HG03175 (cell line): ENCODE results near the gene OLFML2B.

Source experiments
- ATAC-seq: cut with Tn5 transposase; IDR thresholded peaks from one replicate; pipeline ENCODE4 v1.9.1; 2021; ENCODE audit warnings: mild to moderate bottlenecking, moderate library complexity; ENCODE audit not compliant: unreplicated experiment

OLFML2B gene

DNA sequence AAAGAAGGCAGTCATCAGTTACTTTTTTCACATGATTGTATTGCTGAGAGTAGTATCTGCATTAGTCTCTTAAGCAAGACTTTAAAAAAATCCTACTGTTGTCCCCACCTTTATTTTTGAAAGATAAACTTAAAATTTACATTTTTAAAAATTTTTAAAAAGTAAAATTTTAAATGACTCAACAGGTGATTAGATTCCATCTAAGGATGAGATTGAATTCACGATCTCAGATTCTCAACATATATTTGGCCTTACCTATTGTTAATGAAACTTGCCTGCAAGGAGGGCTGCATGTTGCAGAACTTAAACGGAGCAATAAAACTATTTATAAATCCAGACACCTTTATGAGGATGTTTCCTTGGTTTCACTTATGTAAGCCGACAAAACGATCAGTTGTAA lies 75.2 kb downstream of the OLFML2B start:
- ATAC-seq = no peak

DNA sequence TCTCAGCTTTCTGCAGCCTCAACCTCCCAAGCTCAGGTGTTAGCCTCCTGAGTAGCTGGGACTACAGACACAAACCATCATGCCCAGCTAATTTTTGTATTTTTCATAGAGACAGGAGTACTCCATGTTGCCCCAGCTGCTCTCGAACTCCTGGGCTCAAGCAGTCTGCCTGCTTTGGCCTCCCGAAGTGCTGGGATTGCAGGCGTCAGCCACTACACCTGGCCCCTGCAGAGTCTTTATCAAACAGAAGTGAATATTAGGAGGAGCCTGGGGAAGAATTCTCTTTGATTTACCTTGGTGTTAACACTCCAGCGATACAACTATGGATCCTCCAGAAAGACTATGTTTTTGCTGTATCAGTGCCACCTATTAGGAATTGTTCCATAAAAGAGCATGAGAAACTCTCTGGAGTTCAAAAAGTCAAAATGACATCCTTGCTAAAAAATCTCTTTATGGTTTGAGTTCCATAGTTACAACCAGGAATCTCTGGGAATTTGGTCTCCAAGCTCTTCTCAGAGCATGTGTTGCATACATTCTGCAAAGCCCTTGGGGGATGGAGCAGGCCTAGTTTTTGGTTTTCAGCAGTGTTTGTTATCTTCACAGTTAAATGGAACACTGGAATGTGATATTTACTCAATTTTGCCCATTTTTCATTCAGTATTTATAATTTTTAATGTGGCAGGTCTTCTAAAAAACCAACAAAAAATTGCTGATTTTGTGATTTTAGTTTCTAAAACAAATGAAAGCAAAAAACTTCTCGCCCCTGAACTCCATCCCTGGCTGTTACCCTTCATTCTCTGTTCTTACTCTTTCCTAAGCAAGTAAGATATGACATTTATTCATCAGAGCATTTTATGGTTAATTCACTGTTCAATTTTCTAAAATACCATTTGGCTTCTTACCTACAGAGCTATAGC lies 77.3 kb downstream of the OLFML2B start:
- ATAC-seq = no peak

DNA sequence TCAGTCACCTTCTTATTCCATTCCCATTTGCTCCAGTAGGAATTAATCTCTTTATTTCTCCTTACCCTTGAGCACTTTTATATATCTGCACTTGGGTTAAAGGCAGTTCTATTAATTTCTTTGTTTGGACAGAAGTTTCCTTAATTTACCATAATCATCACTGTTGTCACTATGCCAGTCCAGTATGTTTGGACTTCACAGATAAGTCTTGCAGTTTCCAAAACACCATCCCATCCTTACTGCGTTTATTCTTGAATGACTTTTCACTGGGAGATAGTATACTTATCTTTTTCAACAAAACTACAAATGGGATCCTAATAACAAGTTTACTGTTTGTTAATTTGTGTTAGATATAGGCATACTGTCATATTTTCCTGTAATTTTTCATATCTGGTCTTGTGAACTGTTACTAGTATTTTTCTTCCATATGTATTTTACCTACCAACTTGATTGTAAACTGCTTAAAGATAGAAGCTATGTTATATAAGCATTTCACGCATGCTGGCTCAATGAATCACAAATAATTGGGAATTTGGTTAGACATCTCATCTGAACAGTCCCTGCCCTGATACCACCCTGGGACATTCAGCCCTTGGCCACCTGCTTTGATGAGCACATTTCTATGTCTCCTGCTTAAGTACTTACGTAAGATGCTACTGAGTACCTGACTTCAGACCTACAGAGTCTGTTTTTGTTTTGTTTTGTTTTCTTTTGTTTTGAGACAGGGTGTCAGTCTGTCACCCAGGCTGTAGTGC lies 78.2 kb downstream of the OLFML2B start:
- no peak for ATAC-seq

DNA sequence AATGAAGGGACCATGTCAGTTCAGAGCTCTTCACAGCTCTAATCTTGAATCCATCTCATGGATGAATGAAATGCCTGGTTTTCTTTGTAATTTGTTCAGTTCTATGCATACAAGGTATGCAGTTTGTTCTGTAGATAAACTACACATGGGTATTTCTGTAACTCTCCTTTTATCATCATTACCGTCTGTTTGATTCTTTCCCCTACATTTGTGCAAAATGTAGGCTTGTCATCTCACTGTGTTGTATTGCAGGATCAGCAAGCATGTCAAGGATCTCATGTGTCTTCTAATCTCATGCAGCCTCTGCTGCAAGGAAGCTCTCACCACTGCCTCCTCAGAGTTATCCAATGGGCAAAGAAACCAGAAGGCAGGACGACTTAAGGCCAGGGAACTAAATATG lies 79.3 kb downstream of the OLFML2B start:
- ATAC-seq = no peak

DNA sequence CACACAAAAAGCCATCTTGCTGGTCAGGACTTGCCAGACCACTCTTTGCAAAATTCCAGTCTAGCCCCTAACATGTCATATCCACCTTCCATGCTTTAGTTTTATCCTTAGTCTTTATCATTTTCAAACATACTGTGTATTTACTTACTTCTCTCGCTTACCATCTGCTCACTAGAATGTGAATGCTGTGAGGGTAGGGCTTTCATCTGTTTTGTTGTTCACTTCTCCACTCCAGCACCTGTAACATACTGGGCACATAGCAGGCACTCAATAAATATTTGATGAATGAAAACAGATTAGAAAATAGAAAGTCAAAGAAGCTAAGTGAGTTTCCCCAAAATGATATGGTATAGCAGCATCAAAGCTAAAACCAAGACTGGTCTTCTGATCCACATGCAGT lies 79.9 kb downstream of the OLFML2B start:
- no peak for ATAC-seq

DNA sequence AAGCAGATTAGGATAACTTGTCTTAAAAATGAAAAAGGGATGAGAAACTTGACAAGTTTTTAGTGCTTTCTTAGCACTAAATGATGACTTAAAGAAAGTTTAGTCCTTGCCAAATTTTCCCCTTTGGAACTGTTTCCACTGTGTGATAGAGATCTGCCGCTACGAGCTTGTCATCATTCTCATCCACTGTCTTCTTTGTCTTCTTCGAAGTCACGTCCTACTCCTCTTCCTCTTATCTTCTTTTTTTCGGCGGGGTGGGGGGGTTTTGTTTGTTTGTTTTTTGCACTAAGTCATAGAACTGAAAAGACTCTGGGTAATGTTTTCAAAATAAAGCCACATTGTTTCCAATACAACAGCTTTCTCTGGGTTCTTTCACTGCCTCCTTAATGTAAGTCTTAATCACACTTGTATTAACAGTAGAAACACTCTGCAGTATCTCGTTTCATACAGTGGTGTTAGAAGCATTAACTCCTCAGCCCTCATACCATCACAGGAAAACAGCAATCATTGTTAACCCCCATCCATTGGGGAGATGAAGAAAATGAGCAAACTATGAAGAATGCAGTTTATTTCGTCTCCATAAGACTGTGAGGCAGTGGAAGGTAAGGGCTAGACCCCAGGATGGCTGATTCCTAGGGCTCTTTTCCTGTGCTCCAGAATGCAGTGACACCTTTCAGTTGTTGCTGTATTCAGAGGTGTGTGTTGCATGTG lies 81.8 kb downstream of the OLFML2B start:
- no peak for ATAC-seq

DNA sequence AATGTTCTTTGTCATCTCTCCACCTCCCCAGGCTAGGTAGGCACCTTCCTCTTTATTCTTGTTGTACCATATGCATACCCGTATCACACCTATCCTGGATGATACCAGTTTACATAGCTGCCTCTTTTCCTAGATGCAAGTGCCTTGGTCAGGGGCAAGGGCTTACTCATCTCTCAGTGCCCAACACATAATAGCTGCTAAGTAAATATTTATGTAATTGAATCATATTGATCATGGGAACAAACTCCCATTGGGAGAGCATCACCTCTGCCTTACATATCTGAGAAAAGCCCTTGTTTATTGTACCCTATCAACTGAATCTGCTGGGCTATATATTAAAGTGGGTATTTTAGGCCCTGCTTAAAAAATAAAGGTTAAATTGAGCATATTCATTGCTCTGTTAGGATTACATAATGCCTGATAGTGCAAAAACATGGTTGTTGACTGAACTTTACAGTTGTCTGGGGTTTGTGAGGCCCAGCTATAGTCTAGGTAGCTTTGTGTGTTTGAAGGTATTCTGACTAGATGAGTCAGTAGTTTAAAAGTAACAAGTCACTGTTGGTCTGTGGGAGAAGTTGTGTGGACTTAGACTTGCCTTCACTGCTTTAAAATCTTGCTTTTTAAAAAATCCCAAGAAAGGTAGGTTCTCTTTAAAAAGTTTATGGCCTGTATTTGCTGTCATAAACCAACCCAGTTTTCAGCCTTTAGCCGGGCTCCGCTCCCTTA lies 82.6 kb downstream of the OLFML2B start:
- no peak for ATAC-seq

DNA sequence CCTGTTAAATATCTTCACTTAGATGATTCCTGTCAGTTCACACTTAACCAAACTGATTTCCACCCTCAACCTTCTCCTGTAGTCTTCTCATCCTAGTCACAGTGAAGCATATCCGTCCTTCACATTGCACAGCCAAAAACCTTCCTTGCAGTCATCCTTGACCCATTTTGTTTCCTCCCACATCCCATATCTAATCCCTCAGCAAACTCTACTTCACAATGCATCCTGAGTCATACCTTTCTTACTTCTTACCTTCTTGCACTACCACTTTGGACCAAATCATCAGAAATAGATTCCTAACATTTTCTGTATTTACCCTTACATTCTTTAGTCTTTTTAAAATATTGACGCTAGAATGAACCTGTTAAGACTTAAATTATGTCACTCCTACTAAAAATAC lies 86.9 kb downstream of the OLFML2B start:
- no peak for ATAC-seq

DNA sequence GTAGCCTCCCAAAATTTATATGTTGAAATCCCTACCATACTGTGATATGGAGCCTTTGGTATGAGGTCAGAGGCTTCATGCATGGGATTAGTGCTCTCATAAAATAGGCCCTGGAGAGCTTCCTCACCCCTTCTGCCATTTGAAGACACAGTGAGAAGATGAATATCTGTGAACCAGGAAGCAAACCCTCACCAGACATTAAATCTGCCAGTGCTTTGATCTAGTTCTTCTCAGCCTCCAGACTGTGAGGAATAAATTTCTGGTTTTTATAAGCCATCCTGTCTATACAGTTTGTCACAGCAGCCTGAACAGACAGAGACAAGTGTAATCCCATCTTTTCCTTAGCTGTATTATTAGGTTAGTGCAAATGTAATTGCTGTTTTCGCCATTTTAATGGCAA lies 88.4 kb downstream of the OLFML2B start:
- ATAC-seq = no peak

DNA sequence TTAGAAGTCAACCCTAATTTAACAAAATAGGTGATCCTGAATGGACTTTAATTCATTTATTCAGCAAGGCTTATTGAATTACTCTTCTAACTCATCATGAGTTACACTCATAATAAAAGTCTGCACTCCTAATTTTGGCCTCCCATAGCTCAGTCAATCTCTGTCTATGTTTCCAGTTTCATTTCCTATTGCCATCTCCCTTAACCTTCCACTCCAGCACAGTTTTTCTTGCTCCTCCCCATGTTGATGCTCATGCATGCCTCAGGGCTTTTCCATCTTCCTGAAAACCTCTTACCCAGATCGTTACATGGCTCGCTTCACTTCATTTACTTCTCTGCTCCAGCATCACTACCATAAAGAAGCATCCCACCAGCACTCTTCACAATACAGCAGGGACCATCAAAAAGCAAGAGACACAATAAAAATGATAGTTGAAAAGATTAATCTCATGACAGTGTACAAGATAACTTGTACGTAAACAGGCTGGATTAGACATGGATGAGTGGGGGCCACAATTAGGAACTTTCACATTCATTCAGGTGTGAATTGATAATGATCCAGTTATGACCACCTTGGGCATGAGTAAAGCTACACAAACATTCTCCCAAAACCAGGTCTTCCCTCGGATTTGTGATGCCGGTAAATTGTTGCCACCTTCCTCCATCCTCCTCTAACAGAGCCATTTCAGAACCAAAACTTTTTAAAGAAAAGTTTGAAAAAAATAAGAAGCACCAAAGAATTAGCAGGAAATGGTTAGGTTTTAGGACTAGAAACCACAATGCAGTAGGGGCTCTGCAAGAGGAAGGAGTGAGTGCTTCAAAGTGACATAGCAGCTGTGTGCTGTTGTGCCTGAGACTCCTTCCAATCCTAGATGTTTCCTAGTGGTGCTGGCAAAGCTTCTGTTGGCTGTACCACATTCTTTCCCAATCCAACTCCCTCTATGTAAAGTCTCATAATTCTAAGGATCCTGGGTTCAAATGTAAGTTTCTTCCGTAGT lies 89.8 kb downstream of the OLFML2B start:
- no peak for ATAC-seq
